HEK293 (cell line): ENCODE measurements around the gene TAC4.

Experiments
- ZNF2 ChIP-seq: fragments of 450-650 bp; formaldehyde crosslinking; IDR thresholded peaks from 2 replicates; pipeline ENCODE4 v1.5.1; 2016; ENCODE audit warnings: missing biosample characterization, missing genetic modification characterization
- ZNF768 ChIP-seq: fragments of 450-650 bp; formaldehyde crosslinking; IDR thresholded peaks from 2 replicates; pipeline ENCODE4 v1.5.1; 2018; ENCODE audit warnings: missing biosample characterization, mild to moderate bottlenecking, missing genetic modification characterization
- TF ChIP-seq, protein P1 (sequence below): fragments of 450-650 bp; formaldehyde crosslinking; IDR thresholded peaks from 2 replicates; pipeline ENCODE4 v1.5.1; 2016; ENCODE audit warnings: missing biosample characterization, missing genetic modification characterization
- TF ChIP-seq, protein P2 (sequence below): fragments of 450-650 bp; formaldehyde crosslinking; IDR thresholded peaks from 2 replicates; pipeline ENCODE4 v1.5.1; 2016; ENCODE audit warnings: missing biosample characterization, missing genetic modification characterization

DNA sequence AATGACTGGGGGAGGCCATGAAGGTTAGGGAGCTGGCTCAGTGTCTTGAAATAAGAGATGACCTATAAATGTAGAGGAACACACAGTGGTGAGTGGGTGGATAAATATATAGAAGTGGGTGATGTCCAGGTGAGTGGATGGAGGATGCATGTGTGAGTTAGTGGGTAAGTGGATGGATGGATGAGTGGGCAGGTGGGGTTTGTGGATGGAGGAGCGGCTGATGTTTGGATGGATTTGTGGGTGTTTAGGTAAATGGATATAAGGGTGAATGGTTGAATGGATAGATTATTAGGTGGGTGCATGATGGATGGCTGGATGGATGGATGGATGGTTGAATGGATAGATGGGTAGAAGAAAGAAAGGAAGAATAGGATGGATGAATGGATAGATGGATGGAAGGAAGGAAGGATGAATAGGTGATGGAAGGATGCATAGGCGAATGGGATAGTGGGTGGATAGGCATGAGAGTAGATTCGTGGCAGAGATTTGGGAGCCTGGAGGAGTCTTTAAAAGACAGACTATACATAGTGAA lies 19.1 kb upstream of the TAC4 start:
- TF ChIP-seq ZNF768 (tag by site-specific recombination) (no peak), ZNF2 (tag by site-specific recombination) (no peak)
- TF ChIP-seq, protein P1, sequence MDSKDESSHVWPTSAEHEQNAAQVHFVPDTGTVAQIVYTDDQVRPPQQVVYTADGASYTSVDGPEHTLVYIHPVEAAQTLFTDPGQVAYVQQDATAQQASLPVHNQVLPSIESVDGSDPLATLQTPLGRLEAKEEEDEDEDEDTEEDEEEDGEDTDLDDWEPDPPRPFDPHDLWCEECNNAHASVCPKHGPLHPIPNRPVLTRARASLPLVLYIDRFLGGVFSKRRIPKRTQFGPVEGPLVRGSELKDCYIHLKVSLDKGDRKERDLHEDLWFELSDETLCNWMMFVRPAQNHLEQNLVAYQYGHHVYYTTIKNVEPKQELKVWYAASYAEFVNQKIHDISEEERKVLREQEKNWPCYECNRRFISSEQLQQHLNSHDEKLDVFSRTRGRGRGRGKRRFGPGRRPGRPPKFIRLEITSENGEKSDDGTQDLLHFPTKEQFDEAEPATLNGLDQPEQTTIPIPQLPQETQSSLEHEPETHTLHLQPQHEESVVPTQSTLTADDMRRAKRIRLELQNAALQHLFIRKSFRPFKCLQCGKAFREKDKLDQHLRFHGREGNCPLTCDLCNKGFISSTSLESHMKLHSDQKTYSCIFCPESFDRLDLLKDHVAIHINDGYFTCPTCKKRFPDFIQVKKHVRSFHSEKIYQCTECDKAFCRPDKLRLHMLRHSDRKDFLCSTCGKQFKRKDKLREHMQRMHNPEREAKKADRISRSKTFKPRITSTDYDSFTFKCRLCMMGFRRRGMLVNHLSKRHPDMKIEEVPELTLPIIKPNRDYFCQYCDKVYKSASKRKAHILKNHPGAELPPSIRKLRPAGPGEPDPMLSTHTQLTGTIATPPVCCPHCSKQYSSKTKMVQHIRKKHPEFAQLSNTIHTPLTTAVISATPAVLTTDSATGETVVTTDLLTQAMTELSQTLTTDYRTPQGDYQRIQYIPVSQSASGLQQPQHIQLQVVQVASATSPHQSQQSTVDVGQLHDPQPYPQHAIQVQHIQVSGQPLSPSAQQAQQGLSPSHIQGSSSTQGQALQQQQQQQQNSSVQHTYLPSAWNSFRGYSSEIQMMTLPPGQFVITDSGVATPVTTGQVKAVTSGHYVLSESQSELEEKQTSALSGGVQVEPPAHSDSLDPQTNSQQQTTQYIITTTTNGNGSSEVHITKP (tag by site-specific recombination) = no peak
- TF ChIP-seq, protein P2, sequence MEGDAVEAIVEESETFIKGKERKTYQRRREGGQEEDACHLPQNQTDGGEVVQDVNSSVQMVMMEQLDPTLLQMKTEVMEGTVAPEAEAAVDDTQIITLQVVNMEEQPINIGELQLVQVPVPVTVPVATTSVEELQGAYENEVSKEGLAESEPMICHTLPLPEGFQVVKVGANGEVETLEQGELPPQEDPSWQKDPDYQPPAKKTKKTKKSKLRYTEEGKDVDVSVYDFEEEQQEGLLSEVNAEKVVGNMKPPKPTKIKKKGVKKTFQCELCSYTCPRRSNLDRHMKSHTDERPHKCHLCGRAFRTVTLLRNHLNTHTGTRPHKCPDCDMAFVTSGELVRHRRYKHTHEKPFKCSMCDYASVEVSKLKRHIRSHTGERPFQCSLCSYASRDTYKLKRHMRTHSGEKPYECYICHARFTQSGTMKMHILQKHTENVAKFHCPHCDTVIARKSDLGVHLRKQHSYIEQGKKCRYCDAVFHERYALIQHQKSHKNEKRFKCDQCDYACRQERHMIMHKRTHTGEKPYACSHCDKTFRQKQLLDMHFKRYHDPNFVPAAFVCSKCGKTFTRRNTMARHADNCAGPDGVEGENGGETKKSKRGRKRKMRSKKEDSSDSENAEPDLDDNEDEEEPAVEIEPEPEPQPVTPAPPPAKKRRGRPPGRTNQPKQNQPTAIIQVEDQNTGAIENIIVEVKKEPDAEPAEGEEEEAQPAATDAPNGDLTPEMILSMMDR (tag by site-specific recombination) = no peak
